CD4-positive, alpha-beta T cell treated with Interleukin-4 for 4 hours (primary cell): ENCODE results near the gene NMB.

ENCODE experiments used
- DNase-seq: peaks from one replicate; pipeline ENCODE4 v3.0.0-alpha.2; 2020

The NMB gene

DNA sequence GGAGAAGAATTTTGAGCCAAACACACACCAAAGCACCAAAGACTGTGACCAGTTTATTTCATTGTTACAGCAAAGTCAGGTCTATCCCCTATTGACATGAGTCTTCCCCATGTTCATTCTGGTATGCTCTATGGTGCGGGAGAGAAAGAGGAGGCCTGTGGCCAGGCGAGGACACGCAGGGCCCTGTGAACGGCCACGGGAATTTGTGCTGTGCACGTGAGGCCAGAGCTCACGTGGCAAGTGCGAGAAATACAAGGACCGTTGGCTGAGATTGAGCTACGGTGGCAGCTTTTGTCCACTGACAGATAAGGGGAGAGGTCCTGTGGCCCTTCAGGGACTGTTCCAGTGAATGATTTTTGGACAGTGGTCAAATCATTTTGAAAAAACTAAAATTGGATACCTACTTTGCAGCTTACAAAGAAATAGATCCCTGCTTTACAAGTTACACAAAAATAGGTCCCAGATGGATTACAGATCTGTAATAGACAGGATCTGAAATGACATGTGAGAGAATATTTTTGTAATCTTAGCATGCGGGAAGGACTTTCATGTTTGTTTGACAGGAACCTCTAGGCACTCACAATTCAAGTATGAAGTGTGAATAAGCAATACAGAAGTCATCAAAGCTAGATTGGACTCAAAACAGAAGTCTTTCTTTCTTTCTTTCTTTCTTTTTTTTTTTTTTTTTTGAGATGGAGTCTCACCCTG, 48.0 kb downstream of the NMB start:
- no peak for DNase-seq

DNA sequence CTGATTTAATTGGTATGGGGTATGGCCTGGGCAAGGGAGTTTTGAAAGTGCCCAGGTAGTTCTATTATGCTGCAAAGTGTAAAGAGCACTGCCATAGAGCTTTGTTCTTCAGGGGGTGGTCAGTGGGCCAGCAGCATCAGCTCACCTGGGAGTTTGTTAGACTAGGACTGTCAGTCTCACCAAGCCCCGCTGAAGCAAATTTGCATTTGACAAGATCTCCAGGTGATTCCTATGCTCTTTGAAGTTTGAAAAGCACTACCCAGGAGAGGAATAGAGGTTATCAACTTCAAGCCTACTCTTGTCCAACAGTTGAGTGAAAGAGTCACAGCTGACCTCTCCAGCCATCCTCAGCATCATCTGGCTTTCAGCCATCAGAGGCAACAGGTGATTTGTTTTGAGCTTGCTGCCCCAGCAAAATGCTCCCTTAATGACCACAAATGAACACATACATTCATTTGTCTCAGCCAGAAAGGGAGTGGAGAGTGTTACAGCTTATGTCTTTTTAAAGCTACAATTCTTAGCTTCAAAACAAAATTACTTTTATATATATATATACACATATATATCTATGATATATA, 49.2 kb downstream of the NMB start:
- DNase-seq, result no peak

DNA sequence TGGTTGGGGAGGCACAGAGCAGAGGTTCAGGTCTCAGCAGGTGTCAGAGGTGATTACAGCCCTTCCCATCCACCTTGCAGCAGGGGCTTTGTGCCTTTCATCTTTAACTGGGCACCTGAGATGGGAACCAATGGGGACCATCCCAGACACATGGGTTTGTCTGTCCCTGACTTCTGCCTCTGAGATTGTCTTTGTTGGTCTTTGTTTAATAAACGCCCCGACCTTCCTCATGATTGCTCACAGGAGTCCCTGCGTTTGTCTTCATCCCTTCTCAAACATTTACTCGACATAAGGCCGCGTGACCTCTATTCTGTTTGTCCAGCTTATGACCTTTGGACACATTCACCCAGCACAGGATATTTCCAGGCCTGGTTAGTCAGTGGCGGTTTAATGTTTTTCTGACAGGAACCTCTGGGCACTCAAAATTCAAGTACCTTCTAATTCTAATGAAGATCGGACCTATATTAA, 51.3 kb downstream of the NMB start:
- DNase-seq, result no peak

DNA sequence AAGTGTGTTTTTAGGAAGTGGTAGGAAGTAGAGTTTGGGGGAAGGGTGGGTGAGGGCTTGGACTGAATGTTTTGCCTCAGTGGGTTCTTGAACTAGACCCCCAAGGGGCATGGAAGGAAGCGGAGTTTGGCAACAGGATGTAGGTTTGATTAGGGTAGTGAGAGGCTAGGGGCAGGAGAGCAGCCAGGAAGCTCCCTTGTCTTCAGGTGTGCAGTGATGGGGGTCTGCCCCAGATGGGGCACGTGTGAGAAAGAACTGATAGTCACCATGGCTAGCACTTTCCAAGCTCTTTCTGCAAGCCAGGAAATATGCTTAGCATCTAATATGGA, 52.5 kb downstream of the NMB start:
- DNase-seq, result no peak
